Astrocyte (in vitro differentiated cells and primary cell): ENCODE measurements around the gene DISC1.

Experiments
- CTCF ChIP-seq: IDR thresholded peaks from 2 replicates; pipeline ENCODE4 v1.5.1; 2011; ENCODE audit warnings: low read depth, mild to moderate bottlenecking, inconsistent platforms, low read length, moderate library complexity; ENCODE audit not compliant: insufficient read depth
- EZH2 ChIP-seq: IDR thresholded peaks from 2 replicates; pipeline ENCODE4 v1.6.1; 2012; ENCODE audit warnings: mild to moderate bottlenecking, low read length, inconsistent platforms; ENCODE audit not compliant: insufficient read depth

- TF ChIP-seq CTCF (no peak), EZH2 (no peak)
Observed at GRCh38 chr1:231748760-231749415, 122.3 kb downstream of the DISC1 start.
